Ishikawa (cell line): ENCODE results near the gene CHST11.

ENCODE experiments used
- CEBPB ChIP-seq: IDR thresholded peaks from 2 replicates; pipeline ENCODE4 v1.6.1; 2012
- EGR1 ChIP-seq: IDR thresholded peaks from 2 replicates; pipeline ENCODE4 v1.6.1; 2012
- EP300 ChIP-seq: IDR thresholded peaks from 2 replicates; pipeline ENCODE4 v1.6.1; 2012; ENCODE audit warnings: borderline replicate concordance
- RAD21 ChIP-seq: IDR thresholded peaks from 2 replicates; pipeline ENCODE4 v1.6.1; 2012; ENCODE audit warnings: low read depth
- REST ChIP-seq: IDR thresholded peaks from 2 replicates; pipeline ENCODE4 v1.6.1; 2012; ENCODE audit warnings: low read depth, mild to moderate bottlenecking
- TCF12 ChIP-seq: IDR thresholded peaks from 2 replicates; pipeline ENCODE4 v1.6.1; 2012; ENCODE audit warnings: low read depth
- TEAD4 ChIP-seq: IDR thresholded peaks from 2 replicates; pipeline ENCODE4 v1.6.1; 2012

GRCh38 chr12:104566244-104566993 lies 109.7 kb downstream of the CHST11 start:
- TF ChIP-seq EGR1 (no peak), TEAD4 (no peak), RAD21 (no peak), EP300 (no peak), REST (no peak), CEBPB (no peak), TCF12 (no peak)
